ENCODE data around the gene SYNDIG1L. TPM values are rescaled to one million over a fixed set of nuclear protein-coding genes. Genes with fewer than 3 reads are reported as not detected.
A peak's percentile ranks its signal among the peaks of the same experiment; 100 is the strongest.

SYNDIG1L gene
- total and polyA plus RNA-seq, 2 of the 8 experiments (the other 6 are each of a cell fraction or from before 2014, with no cell fraction given) = 3.0 to 3.2 TPM

DNA sequence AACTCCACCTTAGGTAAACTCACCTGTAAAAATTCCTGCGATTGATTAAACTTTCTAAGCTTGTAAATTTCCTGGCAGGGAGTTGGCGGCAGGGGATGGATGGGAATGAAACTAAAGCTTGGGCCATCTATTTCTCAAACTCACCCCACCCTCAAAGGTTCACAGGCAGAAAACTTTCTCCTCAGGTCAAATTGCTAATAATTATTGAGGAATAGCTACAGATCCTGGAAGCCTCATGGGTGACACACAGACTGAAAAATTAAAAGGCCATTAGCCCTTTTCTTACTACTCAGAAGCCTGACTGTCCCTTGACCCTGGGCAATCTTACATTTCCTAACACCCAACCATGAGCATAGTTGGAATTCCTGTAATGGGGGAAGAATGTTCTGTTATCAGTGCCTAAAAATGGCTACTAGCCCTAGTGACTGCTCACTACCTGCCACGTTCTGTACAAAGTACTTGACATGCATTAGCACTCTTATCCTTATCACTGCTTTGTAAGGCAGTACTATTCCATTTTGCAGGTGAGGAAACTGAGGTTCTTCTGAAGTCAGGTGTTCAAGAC, 12.4 kb upstream of the SYNDIG1L start:
- CTCF ChIA-PET (ENCODE audit: partially characterized antibody) = interaction anchor here (0.7 to 2.9 kb wide), 8 partner anchors 9 to 204 kb away, joined by 3 to 11 read pairs (median 3); partner anchors contain the start of gene VRTN

More for the DNA sequence above, 12.4 kb upstream of the SYNDIG1L start:
- H3K79me2 ChIP-seq (ENCODE audit: control insufficient read depth in 1 of 2, insufficient read depth in 2 of 2, low read length in 2 of 2) = no peaks in the 10 kb centered on the region
- no peaks in the 10 kb centered on the region for H3K79me1 ChIP-seq (ENCODE audit: low read depth, low read length)
- TF ChIP-seq YY1 (IDR thresholded peaks at IDR 0.05; ENCODE audit: low read depth, low read length) (peak; percentile 28; the same call in 1 of the 2 replicates), CTBP2 (IDR thresholded peaks at IDR 0.05; ENCODE audit: borderline replicate concordance, insufficient read depth, insufficient read length, low read length) (no peak), TEAD4 (IDR thresholded peaks at IDR 0.05; ENCODE audit: low read depth, low read length) (peak; percentile 91), ATF3 (IDR thresholded peaks at IDR 0.05; ENCODE audit: insufficient read depth, low read depth, low read length) (no peak), ATF2 (IDR thresholded peaks at IDR 0.05; ENCODE audit: low read length) (no peak)
- H2AFZ ChIP-seq (ENCODE audit: low read length) = no peak overlapping the region
- no peak overlapping the region for H3K4me3 ChIP-seq (ENCODE audit: extremely low read depth in 1 of 4, insufficient read depth in 2 of 4, low read depth in 3 of 4, low read length in 4 of 4)
- no peak overlapping the region for H2BK5ac ChIP-seq (ENCODE audit: low read depth, low read length)
- WGBS, 2 experiments (ENCODE audit: extremely low coverage in 1 of 2, insufficient coverage in 1 of 2, insufficient read length in 1 of 2, insufficient replicate concordance in 2 of 2, low coverage in 1 of 2, low lambda C conversion rate in 2 of 2, missing lambda C conversion rate in 1 of 2) = 78% methylated on average over 3 of the region's 3 CpGs; no CpG with 5 or more reads in 1 of the 2 experiments
- FAIRE-seq (peak; percentile 7), DNase-seq (ENCODE audit: low read depth in 1 of 2, low spot score in 2 of 2) (peak in 1 of 2 experiments; percentile 39)
- no peak overlapping the region for H3K56ac ChIP-seq (replicated peaks; ENCODE audit: insufficient read length, low read depth, low read length)
- no peak overlapping the region for H3K27ac ChIP-seq (ENCODE audit: low read depth, low read length)
- H2AK5ac ChIP-seq (ENCODE audit: low read depth, low read length) = no peak overlapping the region
- H2BK12ac ChIP-seq (ENCODE audit: low read depth, low read length) = no peak overlapping the region
- no peak overlapping the region for H3K23ac ChIP-seq (ENCODE audit: insufficient read length)
- no peaks in the 10 kb centered on the region for H3K27me3 ChIP-seq (replicated peaks in 1 of 4; ENCODE audit: control insufficient read depth in 3 of 4, extremely low read depth in 1 of 4, insufficient read depth in 3 of 4, low read length in 3 of 4)
- no peak overlapping the region for H2BK15ac ChIP-seq (ENCODE audit: low read length)
- POLR2A ChIA-PET (ENCODE audit: partially characterized antibody) = interaction anchor here (1.3 to 2.7 kb wide), 2 partner anchors 9 to 136 kb away, joined by 3 to 13 read pairs; partner anchors contain the start of gene ABCD4
- H4K20me1 ChIP-seq (replicated peaks in 1 of 2; ENCODE audit: control insufficient read depth in 1 of 2, insufficient read depth in 2 of 2, low read length in 2 of 2) = no peaks in the 10 kb centered on the region
- peak overlapping the region in 1 of 2 experiments; percentile 21; a peak in 2 of 4 replicates for H3K4me2 ChIP-seq (ENCODE audit: insufficient read depth in 1 of 2, low read depth in 2 of 2, low read length in 2 of 2)
- H3K18ac ChIP-seq (ENCODE audit: extremely low read depth, low read length) = no peak overlapping the region
- no peak overlapping the region for H2BK20ac ChIP-seq (ENCODE audit: low read length)
- no peak overlapping the region for H4K8ac ChIP-seq (ENCODE audit: extremely low read depth, insufficient read depth, low read length)
- peaks cover 2 to 12% (median 5%) of the 10 kb centered on the region in 4 experiments; a peak in 5 of 7 replicates for H3K4me1 ChIP-seq (replicated peaks in 1 of 4; ENCODE audit: control insufficient read depth in 3 of 4, insufficient read depth in 4 of 4, low read length in 3 of 4)
- no peak overlapping the region for H3K4ac ChIP-seq (replicated peaks; ENCODE audit: insufficient read length, low read depth, low read length)
- H4K5ac ChIP-seq (ENCODE audit: insufficient read length, low read depth, low read length) = no peak overlapping the region
- no peak overlapping the region for H3K9ac ChIP-seq (replicated peaks in 1 of 4; ENCODE audit: extremely low read depth in 1 of 4, low read depth in 3 of 4, low read length in 3 of 4)
- no peak overlapping the region for H4K91ac ChIP-seq (replicated peaks; ENCODE audit: insufficient read length, low read length)
- no peak overlapping the region for H3K14ac ChIP-seq (ENCODE audit: insufficient read length)
- no peaks in the 10 kb centered on the region for H3K9me3 ChIP-seq (ENCODE audit: insufficient read depth in 2 of 2, low read depth in 1 of 2, low read length in 1 of 2)
- peak overlapping the region; percentile 18 for H2BK120ac ChIP-seq (replicated peaks; ENCODE audit: low read depth, low read length)
- H3K36me3 ChIP-seq (ENCODE audit: control insufficient read depth in 2 of 4, insufficient read depth in 4 of 4, low read length in 3 of 4) = no peaks in the 10 kb centered on the region
- no peaks in the 10 kb centered on the region; the same call in 1 of the 2 replicates for H3K23me2 ChIP-seq (ENCODE audit: low read depth, low read length)

Measured in H1 (cell line).